Stimulated activated CD4-positive, alpha-beta T cell treated with anti-CD3 and anti-CD28 coated beads, Interleukin-15, amount 100 ng/mL, for 1 hour (primary cell): ENCODE data around the gene GRK5.

Source experiments
- DNase-seq, 2 donors: peaks; one replicate each; pipeline ENCODE4 v3.0.0-alpha.2; 2020; ENCODE audit warnings: low read depth in 1 of 2, low spot score in 1 of 2

The GRK5 gene

GRCh38 chr10:119314061-119314460 is 106.7 kb downstream of the GRK5 start:
- no peak for DNase-seq

GRCh38 chr10:119314486-119314885 is 107.1 kb downstream of the GRK5 start:
- no peak for DNase-seq

GRCh38 chr10:119315128-119316001 is 108.0 kb downstream of the GRK5 start:
- peak; percentile 38 to 46 for DNase-seq

- no peak for DNase-seq
Measured at GRCh38 chr10:119316002-119316358, 108.6 kb downstream of the GRK5 start.

- no peak for DNase-seq
Measured at GRCh38 chr10:119316729-119317097, 109.3 kb downstream of the GRK5 start.

- no peak for DNase-seq
Measured at GRCh38 chr10:119318411-119319160, 111.2 kb downstream of the GRK5 start.

GRCh38 chr10:119319161-119319919 is 112.0 kb downstream of the GRK5 start:
- no peak for DNase-seq

GRCh38 chr10:119319920-119320258 is 112.5 kb downstream of the GRK5 start:
- DNase-seq, result no peak

- no peak for DNase-seq
Measured at GRCh38 chr10:119320981-119321380, 113.6 kb downstream of the GRK5 start.

- no peak for DNase-seq
Measured at GRCh38 chr10:119323085-119324016, 116.0 kb downstream of the GRK5 start.

GRCh38 chr10:119325131-119325530 is 117.8 kb downstream of the GRK5 start:
- DNase-seq, result no peak

GRCh38 chr10:119326167-119326566 is 118.8 kb downstream of the GRK5 start:
- no peak for DNase-seq

GRCh38 chr10:119327096-119327745 is 119.8 kb downstream of the GRK5 start:
- no peak for DNase-seq

GRCh38 chr10:119328223-119328622 is 120.9 kb downstream of the GRK5 start:
- DNase-seq, result no peak

- DNase-seq, result no peak
Measured at GRCh38 chr10:119330342-119330741, 123.0 kb downstream of the GRK5 start.

- no peak for DNase-seq
Measured at GRCh38 chr10:119331061-119331460, 123.7 kb downstream of the GRK5 start.

- peak; percentile 16 to 18 for DNase-seq
Measured at GRCh38 chr10:119333146-119333792, 125.9 kb downstream of the GRK5 start.

GRCh38 chr10:119335671-119336353 is 128.4 kb downstream of the GRK5 start:
- no peak for DNase-seq

GRCh38 chr10:119336599-119336998 is 129.2 kb downstream of the GRK5 start:
- no peak for DNase-seq
